Mesenchymal stem cell (in vitro differentiated cells and primary cell): Measurements from ENCODE around the gene CCDC188.

Source experiments
- DNase-seq: peaks from one replicate; pipeline ENCODE4 v3.0.0-alpha.2; 2013
- H2AFZ ChIP-seq: one replicate; pipeline ENCODE4 v1.6.1; 2013; ENCODE audit warnings: low read depth, mild to moderate bottlenecking, control low read depth, inconsistent platforms, low read length, moderate library complexity
- H2AK5ac ChIP-seq: 2 replicates; pipeline ENCODE4 v1.6.1; 2013; ENCODE audit warnings: low read length, moderate library complexity, mild to moderate bottlenecking, inconsistent platforms; ENCODE audit not compliant: severe bottlenecking
- H2BK120ac ChIP-seq: one replicate; pipeline ENCODE4 v1.6.1; 2013; ENCODE audit warnings: low read depth, mild to moderate bottlenecking, inconsistent platforms, low read length, moderate library complexity
- H2BK12ac ChIP-seq, 2 experiments: one replicate each; pipeline ENCODE4 v1.6.1; 2013; ENCODE audit warnings: inconsistent platforms in 2 of 2, low read length in 2 of 2, mild to moderate bottlenecking in 2 of 2, moderate library complexity in 2 of 2, control low read depth in 1 of 2
- H2BK15ac ChIP-seq: one replicate; pipeline ENCODE4 v1.6.1; 2013; ENCODE audit warnings: mild to moderate bottlenecking, low read depth, inconsistent platforms; ENCODE audit not compliant: poor library complexity, severe bottlenecking
- H2BK5ac ChIP-seq: 2 replicates; pipeline ENCODE4 v1.6.1; 2013; ENCODE audit warnings: low read depth, mild to moderate bottlenecking, low read length, control low read depth, inconsistent platforms; ENCODE audit not compliant: poor library complexity, severe bottlenecking
- H3K14ac ChIP-seq, 2 experiments: one replicate each; pipeline ENCODE4 v1.6.1; 2013; ENCODE audit warnings: inconsistent platforms in 2 of 2, low read length in 2 of 2, control low read depth in 1 of 2, mild to moderate bottlenecking in 1 of 2, moderate library complexity in 1 of 2
- H3K18ac ChIP-seq, 2 experiments: one replicate each; pipeline ENCODE4 v1.6.1; 2013; ENCODE audit warnings: inconsistent platforms in 2 of 2, low read length in 2 of 2, control low read depth in 1 of 2, low read depth in 1 of 2, mild to moderate bottlenecking in 1 of 2
- H3K23ac ChIP-seq, 2 experiments: one replicate each; pipeline ENCODE4 v1.6.1; 2013; ENCODE audit warnings: inconsistent platforms in 2 of 2, low read length in 2 of 2, mild to moderate bottlenecking in 2 of 2, moderate library complexity in 2 of 2, control low read depth in 1 of 2
- H3K27ac ChIP-seq: 2 replicates; pipeline ENCODE4 v1.5.1; 2013; ENCODE audit warnings: mild to moderate bottlenecking, moderate library complexity, low read length, control low read depth, inconsistent platforms; ENCODE audit not compliant: poor library complexity, severe bottlenecking
- H3K27me3 ChIP-seq, 2 experiments: 2 replicates each; pipeline versions ENCODE4 v1.6.1 to v1.7.0; 2013; ENCODE audit warnings: low read length in 2 of 2, mild to moderate bottlenecking in 2 of 2, moderate library complexity in 2 of 2, control low read depth in 1 of 2, inconsistent platforms in 1 of 2; ENCODE audit not compliant: control insufficient read depth in 1 of 2, insufficient read depth in 1 of 2
- H3K36me3 ChIP-seq, 2 experiments: 2 replicates each; pipeline versions ENCODE4 v1.6.1 to v1.7.0; 2013; ENCODE audit warnings: low read length in 2 of 2, control low read depth in 1 of 2, inconsistent platforms in 1 of 2, low read depth in 1 of 2, mild to moderate bottlenecking in 1 of 2; ENCODE audit not compliant: insufficient read depth in 2 of 2, control insufficient read depth in 1 of 2
- H3K4ac ChIP-seq, 2 experiments: one replicate each; pipeline ENCODE4 v1.6.1; 2013; ENCODE audit warnings: inconsistent platforms in 2 of 2, low read length in 2 of 2, mild to moderate bottlenecking in 2 of 2, moderate library complexity in 2 of 2, control low read depth in 1 of 2, low read depth in 1 of 2
- H3K4me1 ChIP-seq: 2 replicates; pipeline ENCODE4 v1.6.1; 2013; ENCODE audit warnings: low read depth, low read length, control low read depth; ENCODE audit not compliant: control insufficient read depth, insufficient read depth
- H3K4me2 ChIP-seq: 2 replicates; pipeline ENCODE4 v1.6.1; 2013; ENCODE audit warnings: low read length, mild to moderate bottlenecking, inconsistent platforms; ENCODE audit not compliant: poor library complexity, severe bottlenecking
- H3K4me3 ChIP-seq, 2 experiments: 2 replicates each; pipeline versions ENCODE4 v1.5.1 to v1.7.0; 2013; ENCODE audit warnings: low read length in 2 of 2, mild to moderate bottlenecking in 2 of 2, control low read depth in 1 of 2, low read depth in 1 of 2; ENCODE audit not compliant: insufficient read depth in 1 of 2
- H3K79me1 ChIP-seq: replicated peaks from 2 replicates; pipeline ENCODE4 v1.6.1; 2013; ENCODE audit warnings: mild to moderate bottlenecking, control low read depth, low read length, inconsistent platforms; ENCODE audit not compliant: poor library complexity, severe bottlenecking
- H3K9ac ChIP-seq: 2 replicates; pipeline ENCODE4 v1.7.0; 2013; ENCODE audit warnings: mild to moderate bottlenecking, low read length, moderate library complexity
- H3K9me3 ChIP-seq: 2 replicates; pipeline ENCODE4 v1.7.0; 2013; ENCODE audit warnings: mild to moderate bottlenecking, low read length; ENCODE audit not compliant: control insufficient read depth
- H4K8ac ChIP-seq: one replicate; pipeline ENCODE4 v1.6.1; 2013; ENCODE audit warnings: inconsistent platforms, mild to moderate bottlenecking, low read length, moderate library complexity
- H4K91ac ChIP-seq: one replicate; pipeline ENCODE4 v1.6.1; 2013; ENCODE audit warnings: mild to moderate bottlenecking, low read length, inconsistent platforms
- WGBS: methylation state at CpG from one replicate; pipeline ENCODE4 v1.1.7; 2013; ENCODE audit warnings: mixed read lengths; 5-methylcytosine and 5-hydroxymethylcytosine counted together

The CCDC188 gene

GRCh38 chr22:20145832-20146223 lies 5.0 kb downstream of the CCDC188 start:
- Histone ChIP-seq H2BK5ac (no peak overlapping the region), H3K27me3 (no peaks in the 10 kb centered on the region), H2BK120ac (no peak overlapping the region), H3K4ac (no peak overlapping the region), H3K23ac (no peak overlapping the region), H3K18ac (no peak overlapping the region), H3K14ac (no peak overlapping the region), H2AK5ac (no peak overlapping the region), H3K36me3 (peaks cover 8 to 68% of the 10 kb centered on the region in 2 experiments), H3K4me1 (peaks cover 44% of the 10 kb centered on the region), H4K8ac (no peak overlapping the region), H2BK12ac (no peak overlapping the region), H3K9ac (no peak overlapping the region), H3K4me3 (no peak overlapping the region), H3K79me1 (peaks cover 28% of the 10 kb centered on the region), H2AFZ (no peak overlapping the region), H2BK15ac (no peak overlapping the region), H3K9me3 (no peaks in the 10 kb centered on the region), H3K27ac (no peak overlapping the region), H3K4me2 (no peak overlapping the region), H4K91ac (no peak overlapping the region)
- 93% methylated on average over 21 of the region's 21 CpGs for WGBS
- no peak for DNase-seq

GRCh38 chr22:20145206-20145831 lies 5.5 kb downstream of the CCDC188 start:
- Histone ChIP-seq H3K4me1 (peaks cover 49% of the 10 kb centered on the region), H3K79me1 (peaks cover 32% of the 10 kb centered on the region), H4K91ac (no peak overlapping the region), H2BK12ac (no peak overlapping the region), H2BK15ac (no peak overlapping the region), H3K9me3 (no peaks in the 10 kb centered on the region), H3K4me2 (no peak overlapping the region), H3K23ac (no peak overlapping the region), H3K9ac (no peak overlapping the region), H4K8ac (no peak overlapping the region), H3K14ac (no peak overlapping the region), H2AK5ac (no peak overlapping the region), H3K4me3 (no peak overlapping the region), H3K18ac (no peak overlapping the region), H3K27ac (no peak overlapping the region), H2BK120ac (no peak overlapping the region), H3K4ac (no peak overlapping the region), H2AFZ (no peak overlapping the region), H2BK5ac (no peak overlapping the region), H3K36me3 (peaks cover 8 to 73% of the 10 kb centered on the region in 2 experiments), H3K27me3 (no peaks in the 10 kb centered on the region)
- WGBS: 96% methylated on average over 22 of the region's 22 CpGs
- DNase-seq: no peak

- H3K27ac ChIP-seq: no peak overlapping the region
- H3K4me1 ChIP-seq: peaks cover 49% of the 10 kb centered on the region
- no peak overlapping the region for H2AFZ ChIP-seq
- H3K23ac ChIP-seq: no peak overlapping the region
- H4K8ac ChIP-seq: no peak overlapping the region
- H2BK120ac ChIP-seq: no peak overlapping the region
- no peak for DNase-seq
- no peak overlapping the region for H3K4me3 ChIP-seq
- no peak overlapping the region for H4K91ac ChIP-seq
- H3K79me1 ChIP-seq: peaks cover 44% of the 10 kb centered on the region
- H3K4me2 ChIP-seq: no peak overlapping the region
- H3K4ac ChIP-seq: no peak overlapping the region
- peak overlapping the region; percentile 26 for H2BK15ac ChIP-seq
- H2AK5ac ChIP-seq: peak overlapping the region; percentile 27
- H3K9ac ChIP-seq: no peak overlapping the region
- H2BK5ac ChIP-seq: no peak overlapping the region
- no peak overlapping the region for H3K14ac ChIP-seq
- H3K27me3 ChIP-seq: no peaks in the 10 kb centered on the region
- WGBS: 94% methylated on average over 19 of the region's 19 CpGs
- peaks cover 18 to 78% of the 10 kb centered on the region in 2 experiments for H3K36me3 ChIP-seq
- H3K9me3 ChIP-seq: no peaks in the 10 kb centered on the region
- H3K18ac ChIP-seq: no peak overlapping the region
- no peak overlapping the region for H2BK12ac ChIP-seq
Observed at GRCh38 chr22:20143883-20144665, 6.8 kb downstream of the CCDC188 start.

GRCh38 chr22:20142711-20143621 lies 7.9 kb downstream of the CCDC188 start:
- Histone ChIP-seq H3K36me3 (peaks cover 18 to 73% of the 10 kb centered on the region in 2 experiments), H3K9ac (no peak overlapping the region), H2BK120ac (no peak overlapping the region), H3K23ac (no peak overlapping the region), H2BK15ac (no peak overlapping the region), H3K4me3 (peak overlapping the region in 1 of 2 experiments; percentile 10), H3K27ac (no peak overlapping the region), H4K8ac (no peak overlapping the region), H3K27me3 (no peaks in the 10 kb centered on the region), H3K9me3 (no peaks in the 10 kb centered on the region), H3K4me2 (no peak overlapping the region), H3K14ac (no peak overlapping the region), H3K4ac (no peak overlapping the region), H4K91ac (no peak overlapping the region), H2AK5ac (peak overlapping the region; percentile 66), H2BK12ac (no peak overlapping the region), H3K18ac (no peak overlapping the region), H2AFZ (no peak overlapping the region), H2BK5ac (no peak overlapping the region), H3K4me1 (peaks cover 52% of the 10 kb centered on the region), H3K79me1 (peaks cover 49% of the 10 kb centered on the region)
- 96% methylated on average over 63 of the region's 65 CpGs for WGBS
- no peak for DNase-seq
